Measurements from ENCODE around the gene ZDHHC14.

- TF ChIP-seq, protein P1, sequence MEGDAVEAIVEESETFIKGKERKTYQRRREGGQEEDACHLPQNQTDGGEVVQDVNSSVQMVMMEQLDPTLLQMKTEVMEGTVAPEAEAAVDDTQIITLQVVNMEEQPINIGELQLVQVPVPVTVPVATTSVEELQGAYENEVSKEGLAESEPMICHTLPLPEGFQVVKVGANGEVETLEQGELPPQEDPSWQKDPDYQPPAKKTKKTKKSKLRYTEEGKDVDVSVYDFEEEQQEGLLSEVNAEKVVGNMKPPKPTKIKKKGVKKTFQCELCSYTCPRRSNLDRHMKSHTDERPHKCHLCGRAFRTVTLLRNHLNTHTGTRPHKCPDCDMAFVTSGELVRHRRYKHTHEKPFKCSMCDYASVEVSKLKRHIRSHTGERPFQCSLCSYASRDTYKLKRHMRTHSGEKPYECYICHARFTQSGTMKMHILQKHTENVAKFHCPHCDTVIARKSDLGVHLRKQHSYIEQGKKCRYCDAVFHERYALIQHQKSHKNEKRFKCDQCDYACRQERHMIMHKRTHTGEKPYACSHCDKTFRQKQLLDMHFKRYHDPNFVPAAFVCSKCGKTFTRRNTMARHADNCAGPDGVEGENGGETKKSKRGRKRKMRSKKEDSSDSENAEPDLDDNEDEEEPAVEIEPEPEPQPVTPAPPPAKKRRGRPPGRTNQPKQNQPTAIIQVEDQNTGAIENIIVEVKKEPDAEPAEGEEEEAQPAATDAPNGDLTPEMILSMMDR (IDR thresholded peaks at IDR 0.05), result no peak
- TF ChIP-seq ZFX (IDR thresholded peaks at IDR 0.05; ENCODE audit: borderline replicate concordance), result no peak
These were observed 52.7 kb downstream of the ZDHHC14 start for GRCh38 chr6:157433678-157434081.

Data from 22Rv1 (cell line).